SK-N-SH treated with all-trans-retinoic acid at 6 μM for 48 hours (cell line): ENCODE data around the gene PKDCC.

Experiments
- ATAC-seq: fragments of 200-7000 bp; cut with Tn5 transposase; 3 replicates; pipeline ENCODE4 v1.9.1; 2020; ENCODE audit warnings: mild to moderate bottlenecking, moderate library complexity
- ARNTL ChIP-seq: fragments of 450-650 bp; formaldehyde crosslinking; IDR thresholded peaks from 2 replicates; pipeline ENCODE4 v1.5.0; 2020; ENCODE audit warnings: low read depth, mild to moderate bottlenecking, moderate library complexity, borderline replicate concordance
- BACH2 ChIP-seq: fragments of 250-450 bp; sonication (Bioruptor Pico); IDR thresholded peaks from 2 replicates; pipeline ENCODE4 v1.9.0; 2021; ENCODE audit warnings: mild to moderate bottlenecking, borderline replicate concordance
- CREB5 ChIP-seq: fragments of 250-450 bp; sonication (Bioruptor Pico); IDR thresholded peaks from 2 replicates; pipeline ENCODE4 v1.5.1; 2020; ENCODE audit warnings: low read depth, mild to moderate bottlenecking, moderate library complexity
- CSDC2 ChIP-seq: fragments of 250-450 bp; sonication (Bioruptor Pico); IDR thresholded peaks from 2 replicates; pipeline ENCODE4 v1.5.0; 2020; ENCODE audit warnings: mild to moderate bottlenecking, moderate library complexity
- CSRNP3 ChIP-seq: fragments of 250-450 bp; sonication (Bioruptor Pico); IDR thresholded peaks from 2 replicates; pipeline ENCODE4 v1.5.1; 2021; ENCODE audit warnings: mild to moderate bottlenecking, moderate library complexity
- ESRRG ChIP-seq: fragments of 250-450 bp; sonication (Bioruptor Pico); IDR thresholded peaks from 2 replicates; pipeline ENCODE4 v1.6.1; 2021; ENCODE audit warnings: mild to moderate bottlenecking
- GLIS3 ChIP-seq: fragments of 250-450 bp; sonication (Bioruptor Pico); IDR thresholded peaks from 2 replicates; pipeline ENCODE4 v1.5.0; 2020; ENCODE audit warnings: mild to moderate bottlenecking, moderate library complexity
- ISL1 ChIP-seq: fragments of 250-450 bp; sonication (Bioruptor Pico); IDR thresholded peaks from 2 replicates; pipeline ENCODE4 v2.1.2; 2022; ENCODE audit warnings: mild to moderate bottlenecking, moderate library complexity
- OSR1 ChIP-seq: fragments of 250-450 bp; sonication (Bioruptor Pico); IDR thresholded peaks from 2 replicates; pipeline ENCODE4 v1.8.0; 2022; ENCODE audit warnings: moderate library complexity, mild to moderate bottlenecking, inconsistent platforms
- POU6F1 ChIP-seq: fragments of 250-450 bp; sonication (Bioruptor Pico); IDR thresholded peaks from 2 replicates; pipeline ENCODE4 v1.8.0; 2021; ENCODE audit warnings: low read depth, mild to moderate bottlenecking, moderate library complexity, borderline replicate concordance
- PPARA ChIP-seq: fragments of 250-450 bp; sonication (Bioruptor Pico); IDR thresholded peaks from 2 replicates; pipeline ENCODE4 v1.5.0; 2020; ENCODE audit warnings: mild to moderate bottlenecking, borderline replicate concordance
- RARB ChIP-seq: fragments of 250-450 bp; sonication (Bioruptor Pico); IDR thresholded peaks from 2 replicates; pipeline ENCODE4 v1.8.0; 2021; ENCODE audit warnings: mild to moderate bottlenecking, moderate library complexity
- SNAI2 ChIP-seq: fragments of 250-450 bp; sonication (Bioruptor Pico); IDR thresholded peaks from 2 replicates; pipeline ENCODE4 v1.5.0; 2020; ENCODE audit warnings: mild to moderate bottlenecking, moderate library complexity
- TCF4 ChIP-seq: fragments of 250-450 bp; sonication (Bioruptor Pico); IDR thresholded peaks from 2 replicates; pipeline ENCODE4 v1.8.0; 2021; ENCODE audit warnings: mild to moderate bottlenecking, moderate library complexity, borderline replicate concordance
- TOX ChIP-seq: fragments of 250-450 bp; sonication (Bioruptor Pico); IDR thresholded peaks from 2 replicates; pipeline ENCODE4 v1.8.0; 2021; ENCODE audit warnings: mild to moderate bottlenecking, moderate library complexity, borderline replicate concordance
- TSHZ2 ChIP-seq: fragments of 250-450 bp; sonication (Bioruptor Pico); IDR thresholded peaks from 2 replicates; pipeline ENCODE4 v1.5.0; 2020; ENCODE audit warnings: mild to moderate bottlenecking, moderate library complexity
- ZC3H10 ChIP-seq: fragments of 250-450 bp; sonication (Bioruptor Pico); IDR thresholded peaks from 2 replicates; pipeline ENCODE4 v1.5.1; 2021; ENCODE audit warnings: mild to moderate bottlenecking, moderate library complexity
- ZFP3 ChIP-seq: fragments of 250-450 bp; sonication (Bioruptor Pico); IDR thresholded peaks from 2 replicates; pipeline ENCODE4 v1.5.0; 2020; ENCODE audit warnings: mild to moderate bottlenecking, moderate library complexity
- ZNF565 ChIP-seq: fragments of 450-650 bp; formaldehyde crosslinking; conservative IDR thresholded peaks from 2 replicates; pipeline ENCODE4 v1.5.0; 2020; ENCODE audit warnings: low read depth, mild to moderate bottlenecking, moderate library complexity
- ZNF70 ChIP-seq: fragments of 450-650 bp; formaldehyde crosslinking; IDR thresholded peaks from 2 replicates; pipeline ENCODE4 v1.5.0; 2020; ENCODE audit warnings: mild to moderate bottlenecking, moderate library complexity

PKDCC gene

GRCh38 chr2:42030200-42030759, 17.5 kb upstream of the PKDCC start:
- TF ChIP-seq ESRRG (CRISPR knock-in tag) = no peak
- no peak for TF ChIP-seq TCF4 (CRISPR knock-in tag)
- no peak for TF ChIP-seq POU6F1 (CRISPR knock-in tag)
- no peak for TF ChIP-seq TOX (CRISPR knock-in tag)
- TF ChIP-seq ZNF70 (CRISPR knock-in tag) = no peak
- TF ChIP-seq SNAI2 (CRISPR knock-in tag) = no peak
- no peak for TF ChIP-seq ZNF565 (CRISPR knock-in tag)
- no peak for TF ChIP-seq ARNTL (CRISPR knock-in tag)
- no peak for TF ChIP-seq ISL1
- TF ChIP-seq BACH2 (CRISPR knock-in tag) = no peak
- no peak for TF ChIP-seq ZFP3 (CRISPR knock-in tag)
- no peak for TF ChIP-seq GLIS3 (CRISPR knock-in tag)
- no peak for TF ChIP-seq OSR1 (CRISPR knock-in tag)
- TF ChIP-seq ZC3H10 (CRISPR knock-in tag) = no peak
- no peak for TF ChIP-seq TSHZ2 (CRISPR knock-in tag)
- no peak for TF ChIP-seq PPARA
- TF ChIP-seq CSRNP3 (CRISPR knock-in tag) = no peak
- no peak for TF ChIP-seq CSDC2 (CRISPR knock-in tag)
- TF ChIP-seq CREB5 = no peak
- ATAC-seq = no peak

- no peak for TF ChIP-seq CSRNP3 (CRISPR knock-in tag)
- TF ChIP-seq SNAI2 (CRISPR knock-in tag) = no peak
- no peak for TF ChIP-seq ESRRG (CRISPR knock-in tag)
- TF ChIP-seq ZNF70 (CRISPR knock-in tag) = no peak
- no peak for TF ChIP-seq TSHZ2 (CRISPR knock-in tag)
- TF ChIP-seq ZFP3 (CRISPR knock-in tag) = no peak
- no peak for TF ChIP-seq RARB
- no peak for TF ChIP-seq TOX (CRISPR knock-in tag)
- TF ChIP-seq CSDC2 (CRISPR knock-in tag) = no peak
- ATAC-seq = no peak
Observed at GRCh38 chr2:42030829-42031228, 17.0 kb upstream of the PKDCC start.
